GM12878 (cell line): Measurements from ENCODE around the gene CWF19L2. TPM values are rescaled to one million over a fixed set of nuclear protein-coding genes. Genes with fewer than 3 reads are reported as not detected.

ENCODE experiments used
- ATAC-seq: fragments of 200-7000 bp; cut with Tn5 transposase; 3 replicates; pipeline ENCODE4 v1.9.1; 2020; ENCODE audit warnings: mild to moderate bottlenecking, moderate library complexity
- BruUV-seq: library from RNA; stranded (reverse); fragments of 400-500 nt; replicated peaks from 2 replicates; lab custom pipeline; 2021; lab: Mats Ljungman, UMichigan
- CTCF ChIA-PET: fragments of 300-600 bp; sonication (Branson Sonifier 250); formaldehyde crosslinking; extraction: SDS; loops from one replicate; lab custom pipeline; 2021; ENCODE audit warnings: inconsistent platforms; lab: Yijun Ruan, JAX
- POLR2A ChIA-PET: fragments of 350-600 bp; formaldehyde crosslinking; extraction: SDS; loops from one replicate; lab custom pipeline; 2021; ENCODE audit warnings: inconsistent platforms; lab: Charles Lee
- RAD21 ChIA-PET: fragments of 300-600 bp; sonication (Branson Sonifier 250); formaldehyde crosslinking; loops from one replicate; lab custom pipeline; 2023; ENCODE audit warnings: antibody characterized with exemption; ENCODE audit not compliant: unreplicated experiment; lab: Charles Lee
- SMC1A ChIA-PET: fragments of 300-600 bp; sonication (Branson Sonifier 250); formaldehyde crosslinking; loops from one replicate; lab custom pipeline; 2023; ENCODE audit not compliant: unreplicated experiment, uncharacterized antibody; lab: Charles Lee
- DNase-seq: peaks from one replicate; pipeline ENCODE4 v3.0.0-alpha.2; 2011; ENCODE audit warnings: low read depth, low spot score
- FAIRE-seq: peaks from 3 replicates; lab custom pipeline; 2011; peaks lifted over from hg19 to GRCh38; lab: Jason Lieb, UNC
- H2AFZ ChIP-seq: 2 replicates; pipeline ENCODE4 v1.6.0; 2011; ENCODE audit warnings: low read depth, low read length, control low read depth; ENCODE audit not compliant: control insufficient read depth
- H3K27ac ChIP-seq: 2 replicates; pipeline ENCODE4 v1.5.1; 2011; ENCODE audit warnings: control low read depth; ENCODE audit not compliant: control insufficient read depth, insufficient read depth
- H3K27me3 ChIP-seq, 2 experiments: replicated peaks in 1 of 2; 2 replicates each; pipeline versions ENCODE4 v1.6.0 to v1.6.1; 2011; ENCODE audit warnings: low read length in 1 of 2; ENCODE audit not compliant: control insufficient read depth in 2 of 2, insufficient read depth in 2 of 2
- H3K36me3 ChIP-seq, 2 experiments: 2 replicates each; pipeline ENCODE4 v1.5.1; 2011; ENCODE audit warnings: low read length in 1 of 2; ENCODE audit not compliant: control insufficient read depth in 2 of 2, insufficient read depth in 2 of 2
- H3K4me1 ChIP-seq: 2 replicates; pipeline ENCODE4 v1.6.1; 2011; ENCODE audit warnings: mild to moderate bottlenecking, low read length, moderate library complexity, mixed read lengths; ENCODE audit not compliant: control insufficient read depth, insufficient read depth
- H3K4me2 ChIP-seq: 2 replicates; pipeline ENCODE4 v1.6.0; 2011; ENCODE audit warnings: control low read depth; ENCODE audit not compliant: control insufficient read depth, insufficient read depth
- H3K4me3 ChIP-seq: fragments of 200-600 bp; sonication (generic); 2 replicates; pipeline ENCODE4 v1.5.1; 2016
- H3K79me2 ChIP-seq: 2 replicates; pipeline ENCODE4 v1.6.0; 2011; ENCODE audit warnings: low read length; ENCODE audit not compliant: control insufficient read depth, insufficient read depth
- H3K9ac ChIP-seq: 2 replicates; pipeline ENCODE4 v1.8.0; 2011; ENCODE audit warnings: low read length, control low read depth, mixed read lengths; ENCODE audit not compliant: control insufficient read depth, insufficient read depth
- H3K9me3 ChIP-seq: replicated peaks from 3 replicates; pipeline ENCODE4 v1.5.1; 2011; ENCODE audit warnings: mild to moderate bottlenecking, low read length; ENCODE audit not compliant: control insufficient read depth, insufficient read depth
- H4K20me1 ChIP-seq: 2 replicates; pipeline ENCODE4 v1.6.0; 2011; ENCODE audit not compliant: control insufficient read depth, insufficient read depth
- BACH1 ChIP-seq: fragments of 450-650 bp; IDR thresholded peaks from 2 replicates; pipeline ENCODE4 v1.6.1; 2017; ENCODE audit warnings: mild to moderate bottlenecking, borderline replicate concordance
- CREB1 ChIP-seq: IDR thresholded peaks from 2 replicates; pipeline ENCODE4 v1.6.1; 2012; ENCODE audit warnings: low read depth, mild to moderate bottlenecking, inconsistent platforms
- E4F1 ChIP-seq: fragments of 450-650 bp; IDR thresholded peaks from 2 replicates; pipeline ENCODE4 v1.6.1; 2018; ENCODE audit warnings: borderline replicate concordance, mild to moderate bottlenecking; ENCODE audit not compliant: partially characterized antibody
- IRF3 ChIP-seq: fragments of 450-650 bp; IDR thresholded peaks from 2 replicates; pipeline ENCODE4 v1.6.1; 2014; ENCODE audit warnings: mild to moderate bottlenecking
- NFYB ChIP-seq: IDR thresholded peaks from 2 replicates; pipeline ENCODE4 v1.6.1; 2011; ENCODE audit warnings: low read depth, mild to moderate bottlenecking, low read length, improper control_type of control experiment, moderate library complexity; ENCODE audit not compliant: insufficient read depth
- PBX3 ChIP-seq: IDR thresholded peaks from 2 replicates; pipeline ENCODE4 v1.6.1; 2011; ENCODE audit warnings: mild to moderate bottlenecking, low read depth, low read length, moderate library complexity; ENCODE audit not compliant: insufficient replicate concordance
- RBBP5 ChIP-seq: fragments of 200-600 bp; sonication (generic); conservative IDR thresholded peaks from 2 replicates; pipeline ENCODE4 v1.6.1; 2016
- RUNX3 ChIP-seq: IDR thresholded peaks from 2 replicates; pipeline ENCODE4 v1.6.1; 2012; ENCODE audit warnings: low read length, inconsistent platforms
- STAT1 ChIP-seq: fragments of 450-650 bp; conservative IDR thresholded peaks from 2 replicates; pipeline ENCODE4 v1.6.1; 2014; ENCODE audit warnings: antibody characterized with exemption, mild to moderate bottlenecking
- TARDBP ChIP-seq: IDR thresholded peaks from 2 replicates; pipeline ENCODE4 v1.6.1; 2016; ENCODE audit warnings: borderline replicate concordance
- TCF7 ChIP-seq: IDR thresholded peaks from 2 replicates; pipeline ENCODE4 v1.6.1; 2014; ENCODE audit warnings: antibody characterized with exemption, borderline replicate concordance
- USF2 ChIP-seq: IDR thresholded peaks from 2 replicates; pipeline ENCODE4 v1.6.1; 2011; ENCODE audit warnings: low read depth, low read length, improper control_type of control experiment, borderline replicate concordance
- ZNF687 ChIP-seq: fragments of 450-650 bp; IDR thresholded peaks from 2 replicates; pipeline ENCODE4 v1.6.1; 2017; ENCODE audit warnings: mild to moderate bottlenecking, moderate library complexity
- WGBS: methylation state at CpG from one replicate; pipeline ENCODE4 v1.1.6; 2016; ENCODE audit warnings: low lambda C conversion rate; ENCODE audit not compliant: insufficient replicate concordance, insufficient coverage; ENCODE audit errors: missing lambda C conversion rate; 5-methylcytosine and 5-hydroxymethylcytosine counted together
- in situ Hi-C: fragments of 300-500 bp; cut with MboI; formaldehyde crosslinking; loops from 9 replicates; pipeline ENCODE4 v1.14.3; 2018; ENCODE audit warnings: mixed read lengths
- intact Hi-C: fragments of 100-400 bp; cut with micrococcal nuclease; formaldehyde crosslinking; loops from one replicate; pipeline ENCODE4 v1.14.2; 2022; ENCODE audit not compliant: unreplicated experiment
- polyA plus RNA-seq, 11 experiments: library from polyadenylated mRNA; depleted of rRNA in 4 of 11; unstranded in 6 of 11; stranded (reverse) in 5 of 11; fragments of >200 nt; fragmentation: Nextera tagmentation in 4 of 11; fragmentation: Illumina TruSeq in 1 of 11; extraction: Ambion mirVana in 4 of 11; extraction: Trizol in 1 of 11; gene quantifications; 1 replicate in 1 of 11; 2 replicates in 10 of 11; pipeline versions ENCODE4 v1.2.1 to v1.2.3, GENCODE V29; 2011 to 2016; ENCODE audit warnings: inconsistent platforms in 2 of 11, missing spikeins in 2 of 11, low read depth in 1 of 11
- total RNA-seq, 4 experiments: library from RNA; depleted of rRNA in 3 of 4; stranded (reverse); fragments of >200 nt in 3 of 4; fragmentation: Illumina TruSeq in 1 of 4; extraction: Trizol in 1 of 4; gene quantifications; 2 replicates each; pipeline versions ENCODE4 v1.2.1 to v1.2.3, GENCODE V29; 2013 to 2021

The CWF19L2 gene
- total and polyA plus RNA-seq, 10 of the 15 experiments (the other 5 are each of a cell fraction or from before 2014, with no cell fraction given): 4.5 to 18.8 (median 7.2) TPM

- Histone ChIP-seq H3K27ac (peak overlapping the region; percentile 64), H3K4me1 (no peaks in the 10 kb centered on the region), H2AFZ (peak overlapping the region; percentile 94), H3K9ac (peak overlapping the region; percentile 79), H3K4me2 (peak overlapping the region; percentile 40), H3K9me3 (no peaks in the 10 kb centered on the region), H3K79me2 (peaks cover 18% of the 10 kb centered on the region), H3K36me3 (peaks cover 4 to 5% of the 10 kb centered on the region in 2 experiments; a peak in 3 of 4 replicates), H3K27me3 (no peaks in the 10 kb centered on the region), H3K4me3 (peak overlapping the region; percentile 81), H4K20me1 (no peaks in the 10 kb centered on the region)
- ChIA-PET SMC1A (interaction anchor here (0.7 to 2.2 kb wide), 5 partner anchors 10 to 138 kb away, joined by 3 to 13 read pairs (median 4); no protein-coding TSS in a partner anchor), RAD21 (interaction anchor here (0.9 to 1.1 kb wide), 2 partner anchors 17 to 203 kb away, joined by 3 read pairs; no protein-coding TSS in a partner anchor), POLR2A (interaction anchor here (2.5 kb wide), 1 partner anchor 10 kb away, joined by 20 read pairs; no protein-coding TSS in a partner anchor), CTCF (interaction anchor here (0.7 to 1.7 kb wide), 3 partner anchors 13 to 106 kb away, joined by 3 to 7 read pairs (median 3); no protein-coding TSS in a partner anchor)
- ATAC-seq (peak; percentile 71), FAIRE-seq (no peak), DNase-seq (no peak)
- in situ Hi-C loops (no loop called here), intact Hi-C loops (no loop called here)
- BruUV-seq: TSS peak; percentile 86
- WGBS: 9% methylated on average over 6 of the region's 6 CpGs
- TF ChIP-seq TCF7 (no peak), NFYB (no peak), CREB1 (no peak), IRF3 (no peak), RUNX3 (no peak), STAT1 (no peak), BACH1 (no peak), RBBP5 (no peak), USF2 (no peak), ZNF687 (no peak), TARDBP (no peak), E4F1 (no peak), PBX3 (no peak)
Measured at GRCh38 chr11:107457205-107457557, 444 bp downstream of the CWF19L2 start.
